GM19395 (cell line): ENCODE data around the gene CLK1.
A peak's percentile ranks its signal among the peaks of the same experiment; 100 is the strongest.

Source experiments
- ATAC-seq: cut with Tn5 transposase; IDR thresholded peaks from one replicate; pipeline ENCODE4 v1.9.1; 2021; ENCODE audit warnings: mild to moderate bottlenecking, moderate library complexity; ENCODE audit not compliant: unreplicated experiment

Gene CLK1

GRCh38 chr2:200811333-200812121, 52.9 kb downstream of the CLK1 start, which contains the start of gene BZW1:
BZW1 (plus strand) TSS chr2:200811910; CDS start chr2:200813218, 1,308 bp downstream.
- peak; percentile 86 for ATAC-seq

DNA sequence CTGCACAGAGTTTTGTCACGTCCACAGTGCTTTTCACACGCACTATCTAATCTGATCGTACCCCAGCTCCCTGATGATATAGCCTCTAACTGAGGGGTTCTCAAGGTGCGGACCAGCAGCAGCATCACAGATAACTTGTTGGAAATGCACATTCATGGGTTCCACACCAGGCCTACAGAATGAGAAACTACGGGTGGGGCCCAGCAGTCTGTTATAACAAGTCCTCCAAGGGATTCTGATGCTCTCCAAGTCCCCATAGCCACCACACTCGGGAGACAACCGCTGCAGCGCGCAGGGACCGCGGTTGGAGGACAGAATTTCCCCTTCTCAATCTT, 53.5 kb downstream of the CLK1 start:
- no peak for ATAC-seq

DNA sequence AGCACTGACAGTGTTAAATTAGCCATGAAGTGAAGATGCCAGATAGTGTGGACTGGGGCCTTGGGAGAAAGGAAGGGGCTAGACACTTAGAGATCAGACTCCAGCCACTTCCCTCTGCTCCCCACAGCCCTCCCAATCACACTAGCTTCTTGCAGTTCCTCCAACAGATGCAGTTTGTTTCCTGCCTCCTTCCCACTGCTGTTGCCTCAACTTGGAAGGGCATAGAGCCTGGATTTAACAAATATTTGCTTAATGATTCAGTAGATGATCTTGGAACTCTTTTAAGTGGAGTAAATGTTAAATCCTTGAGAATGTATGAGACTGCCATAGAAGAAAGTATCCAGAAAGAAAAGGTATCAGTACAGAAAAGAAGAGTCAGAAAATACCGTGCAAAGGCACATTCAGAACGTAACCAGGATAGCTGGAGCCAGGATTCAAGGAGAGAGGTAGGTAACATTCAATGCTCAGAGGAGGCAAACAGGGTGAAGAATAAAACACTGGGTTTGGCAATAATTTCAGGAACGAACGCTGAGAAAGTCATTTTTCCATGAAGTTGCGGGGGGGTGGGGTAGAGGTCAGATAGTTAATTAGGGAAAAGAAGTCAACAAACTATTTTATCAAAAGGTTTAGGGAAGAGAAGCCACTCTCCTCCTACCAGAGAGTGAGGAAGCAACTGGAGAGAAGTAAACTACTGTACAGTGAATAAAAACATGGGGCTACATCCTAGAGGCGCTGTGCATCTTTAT, 54.0 kb downstream of the CLK1 start:
- no peak for ATAC-seq

- ATAC-seq, result no peak
Measured at GRCh38 chr2:200809506-200810251, 54.8 kb downstream of the CLK1 start.
